Measurements from ENCODE around the gene NPC2. TPM values are rescaled to one million over a fixed set of nuclear protein-coding genes. Genes with fewer than 3 reads are reported as not detected.

The NPC2 gene
- total RNA-seq, 6 experiments from 2014 or later = 49.4 to 203 (median 98.0) TPM

- no peak for TF ChIP-seq CTCF (IDR thresholded peaks at IDR 0.05)
- H3K4me3 ChIP-seq = no peak overlapping the region
- H3K36me3 ChIP-seq = no peaks in the 10 kb centered on the region
- DNase-seq (no peak), ATAC-seq (no peak)
- no peaks in the 10 kb centered on the region for H3K9me3 ChIP-seq
- intact Hi-C loops (cut with DNase I) = no loop called here
- H3K4me1 ChIP-seq = no peaks in the 10 kb centered on the region
- no peak overlapping the region for H3K27ac ChIP-seq
- whole genome bisulfite sequencing (ENCODE audit: insufficient coverage, low coverage, low lambda C conversion rate, missing lambda C conversion rate) = no CpG with 5 or more reads among the region's 3 CpGs
- H3K27me3 ChIP-seq = no peaks in the 10 kb centered on the region
Measured at GRCh38 chr14:74468513-74468912, 24.6 kb downstream of the NPC2 start.

GRCh38 chr14:74465335-74465734, 27.8 kb downstream of the NPC2 start:
- Histone ChIP-seq H3K9me3 (no peaks in the 10 kb centered on the region), H3K36me3 (no peaks in the 10 kb centered on the region), H3K27me3 (no peaks in the 10 kb centered on the region), H3K4me1 (no peaks in the 10 kb centered on the region), H3K4me3 (no peak overlapping the region), H3K27ac (no peak overlapping the region)
- WGBS (ENCODE audit: insufficient coverage, low coverage, low lambda C conversion rate, missing lambda C conversion rate) = 70% methylated on average over 2 of the region's 2 CpGs
- TF ChIP-seq POLR2A (IDR thresholded peaks at IDR 0.05) (no peak), CTCF (IDR thresholded peaks at IDR 0.05) (no peak)
- DNase-seq = no peak
- intact Hi-C loops (cut with DNase I) = no loop called here
- no peak for ATAC-seq

- intact Hi-C loops (cut with DNase I) = no loop called here
- Histone ChIP-seq H3K4me3 (no peak overlapping the region), H3K4me1 (no peaks in the 10 kb centered on the region), H3K27ac (no peak overlapping the region), H3K27me3 (no peaks in the 10 kb centered on the region), H3K36me3 (no peaks in the 10 kb centered on the region), H3K9me3 (no peaks in the 10 kb centered on the region)
- DNase-seq (no peak), ATAC-seq (no peak)
- 83% methylated on average over 2 of the region's 3 CpGs for WGBS (ENCODE audit: insufficient coverage, low coverage, low lambda C conversion rate, missing lambda C conversion rate)
- TF ChIP-seq POLR2A (IDR thresholded peaks at IDR 0.05) = no peak
- TF ChIP-seq CTCF (IDR thresholded peaks at IDR 0.05) = no peak
Measured at GRCh38 chr14:74464785-74465184, 28.3 kb downstream of the NPC2 start.

- Histone ChIP-seq H3K27me3 (no peaks in the 10 kb centered on the region), H3K4me3 (no peak overlapping the region), H3K36me3 (no peaks in the 10 kb centered on the region), H3K4me1 (no peaks in the 10 kb centered on the region), H3K9me3 (no peaks in the 10 kb centered on the region), H3K27ac (no peak overlapping the region)
- 81% methylated on average over 5 of the region's 5 CpGs for WGBS (ENCODE audit: insufficient coverage, low coverage, low lambda C conversion rate, missing lambda C conversion rate)
- TF ChIP-seq POLR2A (IDR thresholded peaks at IDR 0.05) (no peak), CTCF (IDR thresholded peaks at IDR 0.05) (no peak)
- ATAC-seq (no peak), DNase-seq (no peak)
- intact Hi-C loops (cut with DNase I) = no loop called here
Measured at GRCh38 chr14:74463697-74464096, 29.4 kb downstream of the NPC2 start.

GRCh38 chr14:74462993-74463392, 30.1 kb downstream of the NPC2 start:
- Histone ChIP-seq H3K36me3 (no peaks in the 10 kb centered on the region), H3K9me3 (no peaks in the 10 kb centered on the region), H3K27ac (no peak overlapping the region), H3K4me3 (no peak overlapping the region), H3K4me1 (no peaks in the 10 kb centered on the region), H3K27me3 (no peaks in the 10 kb centered on the region)
- no peak for DNase-seq
- 92% methylated on average over 2 of the region's 3 CpGs for WGBS (ENCODE audit: insufficient coverage, low coverage, low lambda C conversion rate, missing lambda C conversion rate)
- no peak for TF ChIP-seq CTCF (IDR thresholded peaks at IDR 0.05)
- TF ChIP-seq POLR2A (IDR thresholded peaks at IDR 0.05) = no peak
- no peak for ATAC-seq
- intact Hi-C loops (cut with DNase I) = no loop called here
